Ishikawa (cell line): Measurements from ENCODE around the gene AGO3.

Experiments
- CEBPB ChIP-seq: IDR thresholded peaks from 2 replicates; pipeline ENCODE4 v1.6.1; 2012
- CREB1 ChIP-seq: IDR thresholded peaks from 2 replicates; pipeline ENCODE4 v1.6.1; 2012; ENCODE audit warnings: low read depth
- EGR1 ChIP-seq: IDR thresholded peaks from 2 replicates; pipeline ENCODE4 v1.6.1; 2012
- EP300 ChIP-seq: IDR thresholded peaks from 2 replicates; pipeline ENCODE4 v1.6.1; 2012; ENCODE audit warnings: borderline replicate concordance
- FOXM1 ChIP-seq: IDR thresholded peaks from 2 replicates; pipeline ENCODE4 v1.6.1; 2012; ENCODE audit warnings: low read depth, borderline replicate concordance
- MAX ChIP-seq: IDR thresholded peaks from 2 replicates; pipeline ENCODE4 v1.6.1; 2012
- NFIC ChIP-seq: IDR thresholded peaks from 2 replicates; pipeline ENCODE4 v1.6.1; 2012
- RAD21 ChIP-seq: IDR thresholded peaks from 2 replicates; pipeline ENCODE4 v1.6.1; 2012; ENCODE audit warnings: low read depth
- REST ChIP-seq: IDR thresholded peaks from 2 replicates; pipeline ENCODE4 v1.6.1; 2012; ENCODE audit warnings: low read depth, mild to moderate bottlenecking
- TAF1 ChIP-seq: IDR thresholded peaks from 2 replicates; pipeline ENCODE4 v1.6.1; 2012; ENCODE audit warnings: low read depth, mild to moderate bottlenecking
- TEAD4 ChIP-seq: IDR thresholded peaks from 2 replicates; pipeline ENCODE4 v1.6.1; 2012
- USF1 ChIP-seq: IDR thresholded peaks from 2 replicates; pipeline ENCODE4 v1.6.1; 2012
- YY1 ChIP-seq: IDR thresholded peaks from 2 replicates; pipeline ENCODE4 v1.6.1; 2012; ENCODE audit warnings: low read depth

GRCh38 chr1:35947547-35947946, 16.6 kb downstream of the AGO3 start:
- TF ChIP-seq REST, result no peak
- TF ChIP-seq TAF1, result no peak
- TF ChIP-seq CEBPB, result no peak
- TF ChIP-seq EGR1, result no peak
- no peak for TF ChIP-seq EP300
- no peak for TF ChIP-seq NFIC
- no peak for TF ChIP-seq RAD21
- TF ChIP-seq FOXM1, result no peak
- no peak for TF ChIP-seq MAX
- no peak for TF ChIP-seq TEAD4
- TF ChIP-seq YY1, result no peak
- TF ChIP-seq CREB1, result no peak
- TF ChIP-seq USF1, result no peak
